Measurements from ENCODE around the gene LRRK1. TPM values are rescaled to one million over a fixed set of nuclear protein-coding genes. Genes with fewer than 3 reads are reported as not detected.

LRRK1 gene
- polyA plus RNA-seq, 2 of the 4 experiments (the other 2 are of a cell fraction) = 12.2 to 17.7 TPM

- CTCF ChIA-PET = interaction anchor here (0.8 to 8.3 kb wide), 5 partner anchors 10 to 558 kb away, joined by 3 to 69 read pairs (median 7); partner anchors contain the start of gene LRRK1
These were observed 10.7 kb upstream of the LRRK1 start for GRCh38 chr15:100908466-100908865.

GRCh38 chr15:100909565-100909964 lies 9.6 kb upstream of the LRRK1 start:
- TF ChIP-seq PHF8 (IDR thresholded peaks at IDR 0.05; ENCODE audit: borderline replicate concordance, low read depth) (no peak), CHD2 (IDR thresholded peaks at IDR 0.05; ENCODE audit: low read length, partially characterized antibody) (no peak), POLR2AphosphoS2 (conservative IDR thresholded peaks at IDR 0.05; ENCODE audit: low read length) (no peak), ZC3H11A (IDR thresholded peaks at IDR 0.05) (no peak), ELK1 (IDR thresholded peaks at IDR 0.05; ENCODE audit: low read depth, low read length) (no peak), MAZ (IDR thresholded peaks at IDR 0.05; ENCODE audit: borderline replicate concordance, low read depth, low read length) (no peak)
- CTCF ChIA-PET = interaction anchor here (0.5 to 23.2 kb wide), 2 partner anchors 34 to 96 kb away, joined by 4 to 950 read pairs; no protein-coding TSS in a partner anchor
- no peak for FAIRE-seq

More at GRCh38 chr15:100908466-100908865, 10.7 kb upstream of the LRRK1 start:
- no peak for ATAC-seq
- WGBS (ENCODE audit: missing lambda C conversion rate) = 79% methylated on average over 6 of the region's 6 CpGs
- no peak overlapping the region for H3K4me2 ChIP-seq
- no peak for DNase-seq (ENCODE audit: low read depth in 1 of 2, low spot score in 1 of 2)
- FAIRE-seq = no peak
- H3K4me3 ChIP-seq = no peak overlapping the region
- no peaks in the 10 kb centered on the region for H3K4me1 ChIP-seq
- H3K27ac ChIP-seq = no peak overlapping the region
- peaks cover 3% of the 10 kb centered on the region for H3K9me3 ChIP-seq
- TF ChIP-seq FOSL2 (IDR thresholded peaks at IDR 0.05) (no peak), FOSL2 (CRISPR knock-in tag; IDR thresholded peaks at IDR 0.05) (no peak), ATOH8 (CRISPR knock-in tag; IDR thresholded peaks at IDR 0.05; ENCODE audit: low read depth) (no peak), CTCF (IDR thresholded peaks at IDR 0.05) (no peak), CHD2 (IDR thresholded peaks at IDR 0.05; ENCODE audit: low read length, partially characterized antibody) (no peak)
- POLR2A ChIA-PET = no interaction called here

GRCh38 chr15:100909989-100910955 lies 8.9 kb upstream of the LRRK1 start:
- H3K4me3 ChIP-seq = no peak overlapping the region
- ChIA-PET CTCF (interaction anchor here (0.5 to 23.2 kb wide), 9 partner anchors 10 to 348 kb away, joined by 3 to 950 read pairs (median 3); partner anchors contain the start of gene LRRK1), POLR2A (no interaction called here)
- 75% methylated on average over 12 of the region's 12 CpGs for WGBS (ENCODE audit: missing lambda C conversion rate)
- FAIRE-seq (no peak), DNase-seq (ENCODE audit: low read depth in 1 of 2, low spot score in 1 of 2) (no peak), ATAC-seq (peak in 1 of 2 experiments; percentile 64; a peak in 4 of 6 replicates)
- no peaks in the 10 kb centered on the region for H3K4me1 ChIP-seq
- H3K4me2 ChIP-seq = no peak overlapping the region
- TF ChIP-seq KDM1A (IDR thresholded peaks at IDR 0.05; ENCODE audit: low read depth) (no peak), CEBPB (IDR thresholded peaks at IDR 0.05) (no peak), BHLHE40 (IDR thresholded peaks at IDR 0.05; ENCODE audit: low read depth, low read length) (no peak), KDM5A (IDR thresholded peaks at IDR 0.05) (no peak), JUN (IDR thresholded peaks at IDR 0.05) (no peak), MAZ (IDR thresholded peaks at IDR 0.05; ENCODE audit: borderline replicate concordance, low read depth, low read length) (no peak), BCL3 (IDR thresholded peaks at IDR 0.05) (no peak), FOSB (CRISPR knock-in tag; IDR thresholded peaks at IDR 0.05) (no peak), ZNF302 (CRISPR knock-in tag; IDR thresholded peaks at IDR 0.05) (no peak), RAD21 (conservative IDR thresholded peaks at IDR 0.05 in 1 of 2, IDR thresholded peaks at IDR 0.05 in 1 of 2) (peak in 1 of 2 experiments; percentile 23; a peak in 1 of 5 replicates), ZFP36 (IDR thresholded peaks at IDR 0.05; ENCODE audit: borderline replicate concordance, partially characterized antibody) (no peak), ZC3H11A (IDR thresholded peaks at IDR 0.05) (no peak), CTCF (IDR thresholded peaks at IDR 0.05) (peak; percentile 19; the same call in 1 of the 3 replicates)
- H3K27ac ChIP-seq = no peak overlapping the region
- peaks cover 21% of the 10 kb centered on the region for H3K9me3 ChIP-seq

More at GRCh38 chr15:100909565-100909964, 9.6 kb upstream of the LRRK1 start:
- Histone ChIP-seq H3K27ac (no peak overlapping the region), H3K4me3 (no peak overlapping the region), H3K4me1 (no peaks in the 10 kb centered on the region), H3K4me2 (no peak overlapping the region), H3K9me3 (peaks cover 14% of the 10 kb centered on the region)
- ATAC-seq = no peak; a peak in 1 of 6 replicates
- 88% methylated on average over 4 of the region's 4 CpGs for WGBS (ENCODE audit: missing lambda C conversion rate)
- no peak for DNase-seq (ENCODE audit: low read depth in 1 of 2, low spot score in 1 of 2)
- POLR2A ChIA-PET = no interaction called here

Measured in A549 (cell line).